ENCODE data around the gene SPACA6. TPM values are rescaled to one million over a fixed set of nuclear protein-coding genes. Genes with fewer than 3 reads are reported as not detected.
"Not testable (repeated sequence)": the region's sequence is repeated elsewhere in the genome, so short reads cannot be mapped to it uniquely, and the experiment has no call there.

Gene SPACA6, protein sequence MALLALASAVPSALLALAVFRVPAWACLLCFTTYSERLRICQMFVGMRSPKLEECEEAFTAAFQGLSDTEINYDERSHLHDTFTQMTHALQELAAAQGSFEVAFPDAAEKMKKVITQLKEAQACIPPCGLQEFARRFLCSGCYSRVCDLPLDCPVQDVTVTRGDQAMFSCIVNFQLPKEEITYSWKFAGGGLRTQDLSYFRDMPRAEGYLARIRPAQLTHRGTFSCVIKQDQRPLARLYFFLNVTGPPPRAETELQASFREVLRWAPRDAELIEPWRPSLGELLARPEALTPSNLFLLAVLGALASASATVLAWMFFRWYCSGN
- polyA plus RNA-seq (2011; rRNA removed) (6.4 and 8.5 TPM in 2 replicates), polyA minus RNA-seq (2011; rRNA and poly(A)+ RNA removed) (3.1 and 3.7 TPM in 2 replicates)

GRCh38 chr19:51693260-51693659 is at the start of gene SPACA6:
Gene SPACA6 (plus strand): TSS chr19:51693330. CDS start chr19:51693527, 197 bp downstream.
- POLR2A ChIA-PET: no interaction called here
- no peak for DNase-seq (ENCODE audit: low read depth)
- H3K27me3 ChIP-seq (ENCODE audit: control insufficient read depth, insufficient read depth, low read length): no peaks in the 10 kb centered on the region
- peak within 1 kb of the TSS; percentile 77 for H3K4me3 ChIP-seq (ENCODE audit: low read depth, low read length)
- CTCF ChIA-PET: no interaction called here
- TF ChIP-seq, protein P1, sequence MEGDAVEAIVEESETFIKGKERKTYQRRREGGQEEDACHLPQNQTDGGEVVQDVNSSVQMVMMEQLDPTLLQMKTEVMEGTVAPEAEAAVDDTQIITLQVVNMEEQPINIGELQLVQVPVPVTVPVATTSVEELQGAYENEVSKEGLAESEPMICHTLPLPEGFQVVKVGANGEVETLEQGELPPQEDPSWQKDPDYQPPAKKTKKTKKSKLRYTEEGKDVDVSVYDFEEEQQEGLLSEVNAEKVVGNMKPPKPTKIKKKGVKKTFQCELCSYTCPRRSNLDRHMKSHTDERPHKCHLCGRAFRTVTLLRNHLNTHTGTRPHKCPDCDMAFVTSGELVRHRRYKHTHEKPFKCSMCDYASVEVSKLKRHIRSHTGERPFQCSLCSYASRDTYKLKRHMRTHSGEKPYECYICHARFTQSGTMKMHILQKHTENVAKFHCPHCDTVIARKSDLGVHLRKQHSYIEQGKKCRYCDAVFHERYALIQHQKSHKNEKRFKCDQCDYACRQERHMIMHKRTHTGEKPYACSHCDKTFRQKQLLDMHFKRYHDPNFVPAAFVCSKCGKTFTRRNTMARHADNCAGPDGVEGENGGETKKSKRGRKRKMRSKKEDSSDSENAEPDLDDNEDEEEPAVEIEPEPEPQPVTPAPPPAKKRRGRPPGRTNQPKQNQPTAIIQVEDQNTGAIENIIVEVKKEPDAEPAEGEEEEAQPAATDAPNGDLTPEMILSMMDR (IDR thresholded peaks at IDR 0.05; ENCODE audit: insufficient read depth, low read depth, low read length): no peak
- H3K36me3 ChIP-seq (ENCODE audit: control insufficient read depth, insufficient read depth, low read length): peaks cover 21% of the 10 kb centered on the region

- POLR2A ChIA-PET: no interaction called here
- no peak overlapping the region for H3K4me3 ChIP-seq (ENCODE audit: low read depth, low read length)
- CTCF ChIA-PET: no interaction called here
- TF ChIP-seq, protein P1 (IDR thresholded peaks at IDR 0.05; ENCODE audit: insufficient read depth, low read depth, low read length): no peak
- no peak for DNase-seq (ENCODE audit: low read depth)
- H3K36me3 ChIP-seq (ENCODE audit: control insufficient read depth, insufficient read depth, low read length): no peaks in the 10 kb centered on the region
- H3K27me3 ChIP-seq (ENCODE audit: control insufficient read depth, insufficient read depth, low read length): no peaks in the 10 kb centered on the region
These were observed 48.4 kb upstream of the SPACA6 start for GRCh38 chr19:51644636-51645271.

DNA sequence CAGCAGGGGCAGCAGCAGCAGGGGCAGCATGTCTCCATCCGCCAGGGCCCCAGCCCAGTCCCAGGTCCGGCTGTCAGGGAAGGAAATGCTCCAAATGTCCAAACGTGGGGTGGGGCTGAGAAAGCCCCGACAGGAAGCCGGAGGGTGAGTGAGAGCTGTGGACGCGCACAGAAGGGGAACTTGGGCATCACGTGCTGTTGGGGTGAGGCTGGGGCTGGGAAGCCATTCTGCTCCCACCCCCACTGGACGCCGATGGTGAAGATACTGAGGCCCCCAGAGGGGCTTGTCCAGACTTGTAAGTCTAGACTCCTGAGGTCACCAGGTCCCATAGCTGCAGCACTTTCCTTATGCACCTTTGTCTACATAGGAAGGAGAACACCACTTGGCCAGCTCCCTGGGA is 46.4 kb upstream of the SPACA6 start, which contains the start of gene SIGLEC14:
Gene SIGLEC14 (minus strand): TSS at position 96 of the 400 bp plus-strand sequence. CDS start 66 bp downstream, at position 30.
- DNase-seq (ENCODE audit: low read depth); POLR2A ChIA-PET; H3K27me3 ChIP-seq (ENCODE audit: control insufficient read depth, insufficient read depth, low read length); H3K36me3 ChIP-seq (ENCODE audit: control insufficient read depth, insufficient read depth, low read length); H3K4me3 ChIP-seq (ENCODE audit: low read depth, low read length); CTCF ChIA-PET: not testable (repeated sequence)

DNA sequence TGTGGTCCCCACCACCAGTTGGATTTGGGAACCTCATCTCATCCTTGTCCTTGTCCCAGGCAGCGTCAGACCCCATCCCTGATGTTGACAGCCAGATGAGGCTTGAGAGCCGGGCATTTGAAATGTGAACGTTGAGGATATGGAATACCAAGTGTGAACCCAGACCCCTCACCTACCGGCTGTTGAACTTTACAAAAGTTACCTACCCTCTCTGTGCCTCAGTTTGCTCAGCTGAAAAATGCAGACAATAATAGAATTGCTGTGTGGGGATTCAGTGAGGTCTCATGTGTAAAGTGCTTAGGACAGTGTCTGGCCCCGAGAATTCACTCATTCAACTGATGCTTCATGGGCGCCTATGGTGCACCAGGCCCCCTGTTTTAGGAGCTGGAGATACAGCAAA is 45.8 kb upstream of the SPACA6 start:
- DNase-seq (ENCODE audit: low read depth): no peak
- H3K36me3 ChIP-seq (ENCODE audit: control insufficient read depth, insufficient read depth, low read length): no peaks in the 10 kb centered on the region
- ChIA-PET CTCF (interaction anchor here (0.6 kb wide), 1 partner anchor 175 kb away, joined by 3 read pairs; no protein-coding TSS in a partner anchor), POLR2A (no interaction called here)
- no peaks in the 10 kb centered on the region for H3K27me3 ChIP-seq (ENCODE audit: control insufficient read depth, insufficient read depth, low read length)
- TF ChIP-seq, protein P1 (IDR thresholded peaks at IDR 0.05; ENCODE audit: insufficient read depth, low read depth, low read length): no peak
- no peak overlapping the region for H3K4me3 ChIP-seq (ENCODE audit: low read depth, low read length)

DNA sequence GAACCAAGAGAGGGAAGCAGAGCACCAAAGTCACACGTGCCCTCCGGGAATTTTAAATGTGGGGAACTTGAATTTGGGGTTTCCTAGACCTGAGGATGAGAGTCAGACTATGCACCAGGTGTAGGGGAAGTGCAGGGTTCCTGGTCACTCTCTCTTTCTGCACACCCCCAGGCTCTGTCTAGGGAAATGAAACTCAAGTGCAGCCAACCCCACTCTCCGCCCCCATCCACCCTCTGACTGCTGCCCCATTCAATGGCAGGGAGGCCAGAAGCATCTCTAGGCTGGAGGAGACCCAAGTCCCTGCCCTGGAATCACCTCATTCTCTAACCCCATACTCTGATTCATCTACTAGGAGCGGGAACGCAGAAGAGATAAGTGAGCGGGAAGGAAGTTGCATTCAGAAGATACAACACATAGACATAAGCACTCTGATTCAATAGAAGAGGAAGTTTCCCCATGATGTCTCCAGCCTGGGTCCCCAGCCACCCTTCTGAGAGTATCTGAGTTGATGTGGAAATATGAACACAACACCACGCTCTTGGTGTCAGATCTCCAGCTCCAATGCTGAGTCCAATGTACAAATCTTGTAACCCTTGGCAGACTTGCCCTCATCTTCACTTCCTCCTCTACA is 41.8 kb upstream of the SPACA6 start:
- ChIA-PET POLR2A (no interaction called here), CTCF (no interaction called here)
- H3K4me3 ChIP-seq (ENCODE audit: low read depth, low read length): no peak overlapping the region
- TF ChIP-seq, protein P1 (IDR thresholded peaks at IDR 0.05; ENCODE audit: insufficient read depth, low read depth, low read length): no peak
- DNase-seq (ENCODE audit: low read depth): no peak
- H3K27me3 ChIP-seq (ENCODE audit: control insufficient read depth, insufficient read depth, low read length): no peaks in the 10 kb centered on the region
- no peaks in the 10 kb centered on the region for H3K36me3 ChIP-seq (ENCODE audit: control insufficient read depth, insufficient read depth, low read length)

Data from BJ (cell line).